Measurements from ENCODE around the gene SUPV3L1. TPM values are rescaled to one million over a fixed set of nuclear protein-coding genes. Genes with fewer than 3 reads are reported as not detected.

SUPV3L1 gene
- total and polyA plus RNA-seq, 4 donors = 14.1 to 21.7 (median 17.5) TPM

DNA sequence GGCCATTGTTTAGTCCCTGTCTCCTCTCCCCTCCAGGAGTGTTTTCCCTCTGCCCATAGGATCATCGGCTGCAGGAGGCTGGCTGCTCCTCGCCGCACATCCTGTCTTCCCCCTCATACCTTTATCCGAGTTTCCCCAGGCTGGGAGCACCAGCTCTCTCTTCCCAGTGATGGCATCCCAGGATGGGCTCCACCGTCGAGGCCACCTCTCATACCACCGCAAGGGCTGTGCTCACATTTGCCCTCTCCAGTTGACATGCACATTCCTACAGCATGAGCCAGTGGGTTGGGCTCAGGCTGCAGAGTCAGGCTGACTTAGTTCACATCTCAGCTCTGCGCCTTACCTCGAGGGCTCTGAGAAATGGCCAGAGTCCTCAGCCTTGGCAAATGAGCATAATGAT is 52.2 kb downstream of the SUPV3L1 start:
- TF ChIP-seq, protein P1, sequence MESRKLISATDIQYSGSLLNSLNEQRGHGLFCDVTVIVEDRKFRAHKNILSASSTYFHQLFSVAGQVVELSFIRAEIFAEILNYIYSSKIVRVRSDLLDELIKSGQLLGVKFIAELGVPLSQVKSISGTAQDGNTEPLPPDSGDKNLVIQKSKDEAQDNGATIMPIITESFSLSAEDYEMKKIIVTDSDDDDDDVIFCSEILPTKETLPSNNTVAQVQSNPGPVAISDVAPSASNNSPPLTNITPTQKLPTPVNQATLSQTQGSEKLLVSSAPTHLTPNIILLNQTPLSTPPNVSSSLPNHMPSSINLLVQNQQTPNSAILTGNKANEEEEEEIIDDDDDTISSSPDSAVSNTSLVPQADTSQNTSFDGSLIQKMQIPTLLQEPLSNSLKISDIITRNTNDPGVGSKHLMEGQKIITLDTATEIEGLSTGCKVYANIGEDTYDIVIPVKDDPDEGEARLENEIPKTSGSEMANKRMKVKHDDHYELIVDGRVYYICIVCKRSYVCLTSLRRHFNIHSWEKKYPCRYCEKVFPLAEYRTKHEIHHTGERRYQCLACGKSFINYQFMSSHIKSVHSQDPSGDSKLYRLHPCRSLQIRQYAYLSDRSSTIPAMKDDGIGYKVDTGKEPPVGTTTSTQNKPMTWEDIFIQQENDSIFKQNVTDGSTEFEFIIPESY (IDR thresholded peaks at IDR 0.05) = no peak
- TF ChIP-seq, protein P2, sequence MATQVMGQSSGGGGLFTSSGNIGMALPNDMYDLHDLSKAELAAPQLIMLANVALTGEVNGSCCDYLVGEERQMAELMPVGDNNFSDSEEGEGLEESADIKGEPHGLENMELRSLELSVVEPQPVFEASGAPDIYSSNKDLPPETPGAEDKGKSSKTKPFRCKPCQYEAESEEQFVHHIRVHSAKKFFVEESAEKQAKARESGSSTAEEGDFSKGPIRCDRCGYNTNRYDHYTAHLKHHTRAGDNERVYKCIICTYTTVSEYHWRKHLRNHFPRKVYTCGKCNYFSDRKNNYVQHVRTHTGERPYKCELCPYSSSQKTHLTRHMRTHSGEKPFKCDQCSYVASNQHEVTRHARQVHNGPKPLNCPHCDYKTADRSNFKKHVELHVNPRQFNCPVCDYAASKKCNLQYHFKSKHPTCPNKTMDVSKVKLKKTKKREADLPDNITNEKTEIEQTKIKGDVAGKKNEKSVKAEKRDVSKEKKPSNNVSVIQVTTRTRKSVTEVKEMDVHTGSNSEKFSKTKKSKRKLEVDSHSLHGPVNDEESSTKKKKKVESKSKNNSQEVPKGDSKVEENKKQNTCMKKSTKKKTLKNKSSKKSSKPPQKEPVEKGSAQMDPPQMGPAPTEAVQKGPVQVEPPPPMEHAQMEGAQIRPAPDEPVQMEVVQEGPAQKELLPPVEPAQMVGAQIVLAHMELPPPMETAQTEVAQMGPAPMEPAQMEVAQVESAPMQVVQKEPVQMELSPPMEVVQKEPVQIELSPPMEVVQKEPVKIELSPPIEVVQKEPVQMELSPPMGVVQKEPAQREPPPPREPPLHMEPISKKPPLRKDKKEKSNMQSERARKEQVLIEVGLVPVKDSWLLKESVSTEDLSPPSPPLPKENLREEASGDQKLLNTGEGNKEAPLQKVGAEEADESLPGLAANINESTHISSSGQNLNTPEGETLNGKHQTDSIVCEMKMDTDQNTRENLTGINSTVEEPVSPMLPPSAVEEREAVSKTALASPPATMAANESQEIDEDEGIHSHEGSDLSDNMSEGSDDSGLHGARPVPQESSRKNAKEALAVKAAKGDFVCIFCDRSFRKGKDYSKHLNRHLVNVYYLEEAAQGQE (IDR thresholded peaks at IDR 0.05) = no peak
- no peak for TF ChIP-seq RXRA (IDR thresholded peaks at IDR 0.05)
- DNase-seq (ENCODE audit: low spot score) = no peak
- H3K27ac ChIP-seq (ENCODE audit: low read depth in 1 of 2, low read length in 2 of 2) = no peak overlapping the region
- no peaks in the 10 kb centered on the region for H3K9me3 ChIP-seq (ENCODE audit: control insufficient read depth in 4 of 4, low read length in 3 of 4)
- 87% methylated on average over 9 of the region's 9 CpGs for WGBS
- H3K9ac ChIP-seq (ENCODE audit: low read depth in 1 of 2, low read length in 2 of 2) = no peak overlapping the region
- no peaks in the 10 kb centered on the region for H3K36me3 ChIP-seq (ENCODE audit: control insufficient read depth in 4 of 4, insufficient read depth in 3 of 4, low read depth in 1 of 4, low read length in 3 of 4)
- H3K27me3 ChIP-seq (ENCODE audit: control insufficient read depth in 4 of 4, insufficient read depth in 4 of 4, low read length in 3 of 4) = no peaks in the 10 kb centered on the region
- no peaks in the 10 kb centered on the region for H3K4me1 ChIP-seq (ENCODE audit: control insufficient read depth in 4 of 4, insufficient read depth in 4 of 4, low read length in 3 of 4)
- H3K4me3 ChIP-seq (ENCODE audit: low read depth in 1 of 3, low read length in 3 of 3) = no peak overlapping the region

DNA sequence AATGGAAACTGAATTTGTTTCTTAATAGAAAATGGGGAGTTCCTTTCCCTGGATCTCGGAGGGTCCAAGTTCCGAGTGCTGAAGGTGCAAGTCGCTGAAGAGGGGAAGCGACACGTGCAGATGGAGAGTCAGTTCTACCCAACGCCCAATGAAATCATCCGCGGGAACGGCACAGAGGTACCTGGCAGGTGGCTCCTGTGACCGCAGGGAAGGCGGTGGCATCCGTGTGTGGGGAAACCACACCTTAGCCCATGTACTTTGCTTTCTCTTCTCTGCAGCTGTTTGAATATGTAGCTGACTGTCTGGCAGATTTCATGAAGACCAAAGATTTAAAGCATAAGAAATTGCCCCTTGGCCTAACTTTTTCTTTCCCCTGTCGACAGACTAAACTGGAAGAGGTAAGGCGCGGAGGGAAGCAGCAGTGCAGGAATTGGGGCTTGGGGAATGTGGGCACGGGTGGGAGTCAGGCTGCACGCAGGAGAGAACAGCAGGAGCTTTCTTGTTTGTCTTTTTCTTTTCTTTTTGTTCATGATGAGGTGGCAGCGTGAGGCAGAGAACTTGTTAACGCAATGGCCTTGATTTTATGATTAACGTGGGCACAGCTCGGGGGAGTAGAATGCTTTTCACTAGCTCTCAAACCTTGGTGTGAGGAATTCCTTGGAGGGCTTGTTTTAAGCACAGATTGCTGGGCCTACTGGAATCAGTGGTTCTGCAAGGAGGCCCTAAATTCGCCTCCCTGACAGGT is 52.9 kb downstream of the SUPV3L1 start:
- DNase-seq (ENCODE audit: low spot score) = no peak
- TF ChIP-seq RXRA (IDR thresholded peaks at IDR 0.05) (no peak), YY1 (IDR thresholded peaks at IDR 0.05) (no peak), JUND (IDR thresholded peaks at IDR 0.05) (no peak)
- Histone ChIP-seq H3K9ac (ENCODE audit: low read depth in 1 of 2, low read length in 2 of 2) (no peak overlapping the region), H3K4me3 (ENCODE audit: low read depth in 1 of 3, low read length in 3 of 3) (no peak overlapping the region), H3K4me1 (ENCODE audit: control insufficient read depth in 4 of 4, insufficient read depth in 4 of 4, low read length in 3 of 4) (peaks cover 0 to 2% (median 0%) of the 10 kb centered on the region in 4 donors), H3K27ac (ENCODE audit: low read depth in 1 of 2, low read length in 2 of 2) (no peak overlapping the region), H3K27me3 (ENCODE audit: control insufficient read depth in 4 of 4, insufficient read depth in 4 of 4, low read length in 3 of 4) (no peaks in the 10 kb centered on the region), H3K36me3 (ENCODE audit: control insufficient read depth in 4 of 4, insufficient read depth in 3 of 4, low read depth in 1 of 4, low read length in 3 of 4) (no peaks in the 10 kb centered on the region), H3K9me3 (ENCODE audit: control insufficient read depth in 4 of 4, low read length in 3 of 4) (no peaks in the 10 kb centered on the region)
- 85% methylated on average over 22 of the region's 22 CpGs for WGBS

DNA sequence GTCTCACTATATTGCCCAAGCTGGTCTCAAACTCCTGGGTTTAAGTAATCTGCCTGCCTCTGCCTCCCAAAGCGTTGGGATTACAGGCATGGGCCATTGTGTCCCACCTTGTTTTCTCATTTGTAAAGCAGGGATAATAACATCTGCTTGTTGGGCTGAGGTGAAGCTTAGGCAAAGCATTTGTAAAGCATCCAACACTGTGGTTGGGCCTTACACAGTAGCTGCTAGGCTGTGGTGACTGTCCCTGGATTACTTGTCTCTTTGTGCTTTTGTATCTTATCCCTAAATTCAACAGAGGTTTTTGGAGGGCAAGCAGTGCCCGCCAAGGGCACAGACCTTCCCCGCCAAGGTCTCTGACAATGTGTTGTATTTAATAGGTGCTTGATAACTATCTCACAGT is 54.4 kb downstream of the SUPV3L1 start:
- 92% methylated on average over 3 of the region's 3 CpGs for WGBS
- no peak for TF ChIP-seq RXRA (IDR thresholded peaks at IDR 0.05)
- no peak for TF ChIP-seq EGR1 (IDR thresholded peaks at IDR 0.05; ENCODE audit: low read depth in 2 of 2)
- TF ChIP-seq YY1 (IDR thresholded peaks at IDR 0.05) = no peak
- no peak for TF ChIP-seq FOXA1 (IDR thresholded peaks at IDR 0.05)
- TF ChIP-seq, protein P2 (IDR thresholded peaks at IDR 0.05) = no peak
- TF ChIP-seq NR2F2 (IDR thresholded peaks at IDR 0.05) = no peak
- TF ChIP-seq, protein P3, sequence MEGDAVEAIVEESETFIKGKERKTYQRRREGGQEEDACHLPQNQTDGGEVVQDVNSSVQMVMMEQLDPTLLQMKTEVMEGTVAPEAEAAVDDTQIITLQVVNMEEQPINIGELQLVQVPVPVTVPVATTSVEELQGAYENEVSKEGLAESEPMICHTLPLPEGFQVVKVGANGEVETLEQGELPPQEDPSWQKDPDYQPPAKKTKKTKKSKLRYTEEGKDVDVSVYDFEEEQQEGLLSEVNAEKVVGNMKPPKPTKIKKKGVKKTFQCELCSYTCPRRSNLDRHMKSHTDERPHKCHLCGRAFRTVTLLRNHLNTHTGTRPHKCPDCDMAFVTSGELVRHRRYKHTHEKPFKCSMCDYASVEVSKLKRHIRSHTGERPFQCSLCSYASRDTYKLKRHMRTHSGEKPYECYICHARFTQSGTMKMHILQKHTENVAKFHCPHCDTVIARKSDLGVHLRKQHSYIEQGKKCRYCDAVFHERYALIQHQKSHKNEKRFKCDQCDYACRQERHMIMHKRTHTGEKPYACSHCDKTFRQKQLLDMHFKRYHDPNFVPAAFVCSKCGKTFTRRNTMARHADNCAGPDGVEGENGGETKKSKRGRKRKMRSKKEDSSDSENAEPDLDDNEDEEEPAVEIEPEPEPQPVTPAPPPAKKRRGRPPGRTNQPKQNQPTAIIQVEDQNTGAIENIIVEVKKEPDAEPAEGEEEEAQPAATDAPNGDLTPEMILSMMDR (IDR thresholded peaks at IDR 0.05; ENCODE audit: low read depth, low read length, missing input control) = no peak
- TF ChIP-seq JUND (IDR thresholded peaks at IDR 0.05) = no peak
- TF ChIP-seq, protein P4, sequence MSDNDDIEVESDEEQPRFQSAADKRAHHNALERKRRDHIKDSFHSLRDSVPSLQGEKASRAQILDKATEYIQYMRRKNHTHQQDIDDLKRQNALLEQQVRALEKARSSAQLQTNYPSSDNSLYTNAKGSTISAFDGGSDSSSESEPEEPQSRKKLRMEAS (IDR thresholded peaks at IDR 0.05) = no peak
- no peak for TF ChIP-seq SP1 (IDR thresholded peaks at IDR 0.05)
- TF ChIP-seq TAF1 (conservative IDR thresholded peaks at IDR 0.05) = no peak
- no peak for TF ChIP-seq HNF4G (IDR thresholded peaks at IDR 0.05)
- TF ChIP-seq HNF4A (conservative IDR thresholded peaks at IDR 0.05) = no peak

More for the DNA sequence above, 54.4 kb downstream of the SUPV3L1 start:
- Histone ChIP-seq H3K9me3 (ENCODE audit: control insufficient read depth in 4 of 4, low read length in 3 of 4) (no peaks in the 10 kb centered on the region), H3K27me3 (ENCODE audit: control insufficient read depth in 4 of 4, insufficient read depth in 4 of 4, low read length in 3 of 4) (no peaks in the 10 kb centered on the region), H3K4me1 (ENCODE audit: control insufficient read depth in 4 of 4, insufficient read depth in 4 of 4, low read length in 3 of 4) (peaks cover 0 to 3% (median 0%) of the 10 kb centered on the region in 4 donors), H3K4me3 (ENCODE audit: low read depth in 1 of 3, low read length in 3 of 3) (no peak overlapping the region), H3K27ac (ENCODE audit: low read depth in 1 of 2, low read length in 2 of 2) (no peak overlapping the region), H3K36me3 (ENCODE audit: control insufficient read depth in 4 of 4, insufficient read depth in 3 of 4, low read depth in 1 of 4, low read length in 3 of 4) (no peaks in the 10 kb centered on the region), H3K9ac (ENCODE audit: low read depth in 1 of 2, low read length in 2 of 2) (no peak overlapping the region)
- DNase-seq (ENCODE audit: low spot score) = no peak
